ENCODE measurements around the gene MT1HL1.

MT1HL1 gene

DNA sequence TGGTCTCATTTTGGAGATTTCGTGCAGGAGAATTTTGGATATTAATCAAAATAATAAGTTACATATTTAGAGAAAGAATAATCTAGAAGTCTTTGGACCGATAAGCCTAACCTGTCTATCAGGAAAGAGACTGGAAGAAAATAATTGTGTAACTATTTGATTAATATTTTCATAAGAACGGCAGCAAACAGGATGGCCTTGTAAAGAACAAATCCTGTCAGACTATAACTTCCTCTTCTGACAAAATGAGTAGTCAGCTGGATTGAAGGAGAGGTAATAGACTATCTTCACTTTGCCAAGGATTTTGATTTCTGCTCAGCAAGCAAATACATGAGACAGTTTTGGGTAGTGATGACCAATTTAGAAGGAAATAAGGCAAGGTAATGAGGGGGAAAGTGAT, 25.0 kb upstream of the MT1HL1 start:
- TF ChIP-seq, protein P1, sequence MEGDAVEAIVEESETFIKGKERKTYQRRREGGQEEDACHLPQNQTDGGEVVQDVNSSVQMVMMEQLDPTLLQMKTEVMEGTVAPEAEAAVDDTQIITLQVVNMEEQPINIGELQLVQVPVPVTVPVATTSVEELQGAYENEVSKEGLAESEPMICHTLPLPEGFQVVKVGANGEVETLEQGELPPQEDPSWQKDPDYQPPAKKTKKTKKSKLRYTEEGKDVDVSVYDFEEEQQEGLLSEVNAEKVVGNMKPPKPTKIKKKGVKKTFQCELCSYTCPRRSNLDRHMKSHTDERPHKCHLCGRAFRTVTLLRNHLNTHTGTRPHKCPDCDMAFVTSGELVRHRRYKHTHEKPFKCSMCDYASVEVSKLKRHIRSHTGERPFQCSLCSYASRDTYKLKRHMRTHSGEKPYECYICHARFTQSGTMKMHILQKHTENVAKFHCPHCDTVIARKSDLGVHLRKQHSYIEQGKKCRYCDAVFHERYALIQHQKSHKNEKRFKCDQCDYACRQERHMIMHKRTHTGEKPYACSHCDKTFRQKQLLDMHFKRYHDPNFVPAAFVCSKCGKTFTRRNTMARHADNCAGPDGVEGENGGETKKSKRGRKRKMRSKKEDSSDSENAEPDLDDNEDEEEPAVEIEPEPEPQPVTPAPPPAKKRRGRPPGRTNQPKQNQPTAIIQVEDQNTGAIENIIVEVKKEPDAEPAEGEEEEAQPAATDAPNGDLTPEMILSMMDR (conservative IDR thresholded peaks at IDR 0.05; ENCODE audit: low read depth): no peak
- POLR2A ChIA-PET (ENCODE audit: low non-redundant PET): no interaction called here
- no peak overlapping the region for H3K27ac ChIP-seq
- CTCF ChIA-PET: no interaction called here
- no peak for DNase-seq (ENCODE audit: low spot score)

DNA sequence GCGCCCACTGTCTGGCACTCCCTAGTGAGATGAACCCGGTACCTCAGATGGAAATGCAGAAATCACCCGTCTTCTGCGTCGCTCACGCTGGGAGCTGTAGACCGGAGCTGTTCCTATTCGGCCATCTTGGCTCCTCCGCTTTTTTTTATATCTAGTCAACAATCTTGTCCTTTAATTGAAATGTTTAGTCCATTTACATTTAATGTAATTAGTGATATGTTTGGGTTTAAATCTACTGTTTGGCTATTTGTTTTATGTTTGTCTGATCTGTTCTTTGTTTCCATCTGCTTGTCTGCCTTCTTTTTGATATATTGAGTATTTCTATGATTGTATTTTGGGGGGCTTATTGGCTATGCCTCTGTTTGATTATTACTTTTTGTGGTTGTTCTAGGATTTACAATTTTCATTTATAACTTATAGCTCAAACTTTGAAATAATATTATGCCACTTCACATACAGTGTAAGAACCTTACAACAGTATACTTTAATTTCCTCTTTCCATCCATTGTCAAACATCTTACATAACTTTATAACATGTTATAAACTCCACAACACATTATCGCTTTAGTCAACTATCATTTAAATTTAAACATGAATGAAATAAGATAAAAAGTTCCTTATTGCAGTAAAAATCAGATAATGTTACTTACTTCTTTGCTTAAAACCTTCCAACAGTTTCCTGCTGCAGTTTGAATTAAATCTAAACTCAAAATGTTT, 21.3 kb upstream of the MT1HL1 start:
- CTCF ChIA-PET: no interaction called here
- no peak overlapping the region for H3K27ac ChIP-seq
- POLR2A ChIA-PET (ENCODE audit: low non-redundant PET): no interaction called here
- DNase-seq (ENCODE audit: low spot score): no peak
- TF ChIP-seq, protein P1 (conservative IDR thresholded peaks at IDR 0.05; ENCODE audit: low read depth): no peak

DNA sequence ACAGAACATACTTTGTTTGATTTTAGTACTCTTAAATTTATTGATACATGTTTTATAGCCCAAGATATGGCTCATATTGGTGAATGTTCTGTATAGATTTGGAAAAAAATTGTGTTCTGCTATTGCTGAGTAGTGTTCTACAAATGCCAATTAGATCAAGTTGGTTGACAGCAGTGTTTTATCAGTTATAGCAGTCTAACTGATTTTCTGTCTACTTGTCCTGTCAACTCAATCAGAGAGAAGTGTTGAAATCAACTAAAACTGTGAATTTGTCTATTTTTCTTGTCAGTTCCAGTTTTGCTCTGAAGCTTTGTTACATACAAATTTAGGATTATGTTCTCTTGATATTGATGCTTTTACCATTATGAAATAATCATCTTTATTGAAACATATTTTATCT, 14.7 kb upstream of the MT1HL1 start:
- no peak for DNase-seq (ENCODE audit: low spot score)
- POLR2A ChIA-PET (ENCODE audit: low non-redundant PET): no interaction called here
- no peak overlapping the region for H3K27ac ChIP-seq
- TF ChIP-seq, protein P1 (conservative IDR thresholded peaks at IDR 0.05; ENCODE audit: low read depth): no peak
- CTCF ChIA-PET: no interaction called here

DNA sequence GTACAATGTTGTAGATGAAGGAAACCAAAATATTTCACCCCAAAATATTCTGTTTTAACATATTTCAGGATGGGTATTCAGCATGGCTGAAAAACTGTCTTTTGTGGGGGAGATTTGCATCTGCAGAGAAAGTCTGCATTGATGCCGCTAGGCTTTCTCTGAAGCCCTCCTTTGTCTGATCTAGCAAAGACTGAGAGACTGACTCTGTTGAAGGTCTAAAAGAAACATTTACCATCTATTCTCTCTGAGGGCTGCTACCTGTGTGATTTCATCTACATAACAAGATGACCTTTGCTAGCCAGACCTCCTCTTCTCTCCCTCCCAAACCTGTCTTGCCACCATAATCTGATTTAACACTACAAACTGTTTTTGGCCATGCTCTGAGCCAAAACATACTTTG, 12.4 kb upstream of the MT1HL1 start:
- no peak overlapping the region for H3K27ac ChIP-seq
- no peak for DNase-seq (ENCODE audit: low spot score)
- TF ChIP-seq, protein P1 (conservative IDR thresholded peaks at IDR 0.05; ENCODE audit: low read depth): no peak
- CTCF ChIA-PET: interaction anchor here (0.7 kb wide), 1 partner anchor 257 kb away, joined by 3 read pairs; no protein-coding TSS in a partner anchor
- POLR2A ChIA-PET (ENCODE audit: low non-redundant PET): no interaction called here

DNA sequence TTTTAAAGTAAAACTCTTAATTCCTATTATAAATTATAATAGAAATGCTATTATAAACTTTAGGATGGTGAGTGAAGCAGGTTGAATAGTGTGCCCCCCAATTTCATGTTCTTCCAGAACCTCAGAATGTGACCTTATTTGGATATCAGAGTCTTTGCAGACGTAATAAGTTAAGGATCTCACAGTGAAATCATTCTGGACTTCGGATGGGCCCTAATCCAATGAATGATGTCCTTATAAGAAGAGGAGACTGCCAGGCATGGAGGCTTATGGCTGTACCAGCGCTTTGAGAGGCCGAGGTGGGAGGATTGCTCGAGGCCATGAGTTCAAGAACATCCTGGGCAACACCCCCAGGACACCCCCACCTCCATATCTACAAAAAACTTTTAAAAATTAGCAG, 9.4 kb upstream of the MT1HL1 start:
- POLR2A ChIA-PET (ENCODE audit: low non-redundant PET): no interaction called here
- TF ChIP-seq, protein P1 (conservative IDR thresholded peaks at IDR 0.05; ENCODE audit: low read depth): no peak
- CTCF ChIA-PET: no interaction called here
- H3K27ac ChIP-seq: no peak overlapping the region
- no peak for DNase-seq (ENCODE audit: low spot score)

DNA sequence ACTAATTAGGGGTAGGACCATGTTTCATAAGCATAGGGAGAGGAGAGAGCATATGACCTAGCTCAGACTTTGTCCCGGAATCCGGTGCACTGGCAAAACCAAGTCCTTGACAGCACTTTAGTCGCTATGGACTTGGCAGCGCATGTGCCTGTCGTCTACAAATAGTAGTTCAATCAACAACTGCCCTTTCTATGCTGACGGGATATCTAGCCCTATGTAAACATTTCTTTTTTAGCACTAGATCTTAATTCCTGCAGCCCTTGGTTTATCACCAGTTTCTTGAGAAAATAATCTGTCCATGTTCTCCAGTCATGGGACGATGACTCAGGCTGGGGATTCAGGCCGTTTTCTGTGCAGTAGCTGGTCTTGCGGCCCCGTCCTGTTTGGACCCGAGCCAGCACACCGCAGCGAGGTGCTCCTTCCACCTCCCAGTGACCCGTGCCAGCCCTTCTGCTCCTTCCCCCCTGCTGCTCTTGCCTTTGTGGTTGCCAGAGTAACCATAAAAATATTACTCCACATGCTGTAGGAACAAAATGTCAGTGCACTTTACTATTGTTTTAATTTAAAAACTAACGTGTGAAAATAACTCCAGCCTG, 8.6 kb upstream of the MT1HL1 start:
- CTCF ChIA-PET: no interaction called here

More for the DNA sequence above, 8.6 kb upstream of the MT1HL1 start:
- POLR2A ChIA-PET (ENCODE audit: low non-redundant PET): no interaction called here
- peak; percentile 27 for DNase-seq (ENCODE audit: low spot score)
- TF ChIP-seq, protein P1 (conservative IDR thresholded peaks at IDR 0.05; ENCODE audit: low read depth): no peak
- no peak overlapping the region; the same call in 1 of the 2 replicates for H3K27ac ChIP-seq
